HEK293 (cell line): ENCODE measurements around the gene POLR2L.

ENCODE experiments used
- BCL6B ChIP-seq: fragments of 450-650 bp; formaldehyde crosslinking; IDR thresholded peaks from 2 replicates; pipeline ENCODE4 v1.5.1; 2017; ENCODE audit warnings: missing biosample characterization, missing genetic modification characterization
- HIC1 ChIP-seq: fragments of 450-650 bp; formaldehyde crosslinking; IDR thresholded peaks from 2 replicates; pipeline ENCODE4 v1.5.1; 2016; ENCODE audit warnings: missing biosample characterization, missing genetic modification characterization
- MEIS1 ChIP-seq: sonication (generic); formaldehyde crosslinking; IDR thresholded peaks from 2 replicates; pipeline ENCODE4 v1.8.1; 2022; ENCODE audit warnings: missing genetic modification reagents, mild to moderate bottlenecking, borderline replicate concordance
- MYNN ChIP-seq: fragments of 450-650 bp; formaldehyde crosslinking; IDR thresholded peaks from 2 replicates; pipeline ENCODE4 v1.5.1; 2016; ENCODE audit warnings: missing biosample characterization, missing genetic modification characterization, borderline replicate concordance
- OSR2 ChIP-seq: fragments of 450-650 bp; formaldehyde crosslinking; IDR thresholded peaks from 2 replicates; pipeline ENCODE4 v1.5.1; 2016; ENCODE audit warnings: missing biosample characterization, missing genetic modification characterization
- PRDM4 ChIP-seq: fragments of 450-650 bp; formaldehyde crosslinking; IDR thresholded peaks from 2 replicates; pipeline ENCODE4 v1.5.1; 2017; ENCODE audit warnings: missing biosample characterization, missing genetic modification characterization
- SP2 ChIP-seq: fragments of 450-650 bp; formaldehyde crosslinking; IDR thresholded peaks from 2 replicates; pipeline ENCODE4 v1.5.1; 2016; ENCODE audit warnings: missing biosample characterization, missing genetic modification characterization
- SP7 ChIP-seq: fragments of 450-650 bp; formaldehyde crosslinking; IDR thresholded peaks from 2 replicates; pipeline ENCODE4 v1.5.1; 2016; ENCODE audit warnings: missing biosample characterization, missing genetic modification characterization
- ZBTB6 ChIP-seq: fragments of 450-650 bp; formaldehyde crosslinking; IDR thresholded peaks from 2 replicates; pipeline ENCODE4 v1.5.1; 2017; ENCODE audit warnings: missing biosample characterization, missing genetic modification characterization
- ZBTB8A ChIP-seq: fragments of 450-650 bp; formaldehyde crosslinking; IDR thresholded peaks from 2 replicates; pipeline ENCODE4 v1.5.1; 2016; ENCODE audit warnings: missing biosample characterization, missing genetic modification characterization
- ZNF184 ChIP-seq: fragments of 450-650 bp; IDR thresholded peaks from 2 replicates; pipeline ENCODE4 v1.5.1; 2018; ENCODE audit warnings: missing biosample characterization, mild to moderate bottlenecking, missing genetic modification characterization
- ZNF366 ChIP-seq: fragments of 450-650 bp; formaldehyde crosslinking; conservative IDR thresholded peaks from 2 replicates; pipeline ENCODE4 v1.5.1; 2016; ENCODE audit warnings: missing biosample characterization, missing genetic modification characterization
- ZNF394 ChIP-seq: fragments of 450-650 bp; formaldehyde crosslinking; IDR thresholded peaks from 2 replicates; pipeline ENCODE4 v1.5.1; 2016; ENCODE audit warnings: missing biosample characterization, missing genetic modification characterization, mild to moderate bottlenecking, moderate library complexity, borderline replicate concordance
- ZNF426 ChIP-seq: fragments of 450-650 bp; formaldehyde crosslinking; IDR thresholded peaks from 2 replicates; pipeline ENCODE4 v1.5.1; 2017; ENCODE audit warnings: missing biosample characterization, missing genetic modification characterization, mild to moderate bottlenecking, inconsistent platforms, moderate library complexity
- ZNF488 ChIP-seq: fragments of 450-650 bp; formaldehyde crosslinking; IDR thresholded peaks from 2 replicates; pipeline ENCODE4 v1.5.1; 2016; ENCODE audit warnings: missing biosample characterization, missing genetic modification characterization
- ZNF518A ChIP-seq: fragments of 450-650 bp; formaldehyde crosslinking; conservative IDR thresholded peaks from 2 replicates; pipeline ENCODE4 v1.5.1; 2016; ENCODE audit warnings: low read depth, missing biosample characterization, missing genetic modification characterization
- ZNF624 ChIP-seq: fragments of 450-650 bp; formaldehyde crosslinking; IDR thresholded peaks from 2 replicates; pipeline ENCODE4 v1.5.1; 2017; ENCODE audit warnings: missing biosample characterization, missing genetic modification characterization
- ZNF654 ChIP-seq: fragments of 450-650 bp; formaldehyde crosslinking; IDR thresholded peaks from 2 replicates; pipeline ENCODE4 v1.5.1; 2016; ENCODE audit warnings: low read depth, missing biosample characterization, missing genetic modification characterization
- ZNF658 ChIP-seq: fragments of 450-650 bp; formaldehyde crosslinking; IDR thresholded peaks from 2 replicates; pipeline ENCODE4; 2016; ENCODE audit warnings: missing biosample characterization, missing genetic modification characterization
- ZNF701 ChIP-seq: fragments of 450-650 bp; formaldehyde crosslinking; IDR thresholded peaks from 2 replicates; pipeline ENCODE4 v1.5.1; 2016; ENCODE audit warnings: missing biosample characterization, missing genetic modification characterization
- ZNF776 ChIP-seq: fragments of 450-650 bp; formaldehyde crosslinking; IDR thresholded peaks from 2 replicates; pipeline ENCODE4 v1.5.0; 2017; ENCODE audit warnings: missing biosample characterization, missing genetic modification characterization, borderline replicate concordance
- ZNF791 ChIP-seq: fragments of 450-650 bp; formaldehyde crosslinking; IDR thresholded peaks from 2 replicates; pipeline ENCODE4 v1.5.1; 2016; ENCODE audit warnings: missing biosample characterization, missing genetic modification characterization
- ZNF830 ChIP-seq: fragments of 450-650 bp; IDR thresholded peaks from 2 replicates; pipeline ENCODE4 v1.5.0; 2018; ENCODE audit warnings: missing biosample characterization, missing genetic modification characterization, low read depth, mild to moderate bottlenecking, moderate library complexity
- ZSCAN23 ChIP-seq: fragments of 450-650 bp; formaldehyde crosslinking; IDR thresholded peaks from 2 replicates; pipeline ENCODE4 v1.5.1; 2016; ENCODE audit warnings: missing biosample characterization, missing genetic modification characterization
- ZSCAN4 ChIP-seq: fragments of 450-650 bp; formaldehyde crosslinking; IDR thresholded peaks from 2 replicates; pipeline ENCODE4 v1.5.1; 2017; ENCODE audit warnings: missing biosample characterization, missing genetic modification characterization

Gene POLR2L

GRCh38 chr11:809287-810039 lies 32.9 kb downstream of the POLR2L start, which contains the start of gene RPLP2 (continued):
- TF ChIP-seq ZNF518A (no peak), ZNF488 (tag by site-specific recombination) (no peak), ZNF654 (tag by site-specific recombination) (no peak), SP2 (tag by site-specific recombination) (peak; percentile 89), ZSCAN23 (tag by site-specific recombination) (no peak), SP7 (tag by site-specific recombination) (peak; percentile 62), ZNF624 (tag by site-specific recombination) (no peak), ZNF366 (tag by site-specific recombination) (no peak), ZNF426 (no peak), BCL6B (tag by site-specific recombination) (no peak), ZBTB6 (tag by site-specific recombination) (no peak), OSR2 (tag by site-specific recombination) (peak; percentile 16; the same call in 1 of the 2 replicates), ZNF658 (tag by site-specific recombination) (no peak), ZNF701 (no peak), ZNF394 (tag by site-specific recombination) (peak; percentile 44; the same call in 1 of the 2 replicates), ZNF791 (tag by site-specific recombination) (no peak), ZNF184 (no peak), ZSCAN4 (tag by site-specific recombination) (no peak; the same call in 1 of the 2 replicates), ZBTB8A (tag by site-specific recombination) (peak; percentile 59), ZNF830 (tag by site-specific recombination) (no peak), MEIS1 (no peak), HIC1 (tag by site-specific recombination) (peak; percentile 77; the same call in 1 of the 2 replicates), MYNN (no peak), ZNF776 (tag by site-specific recombination) (no peak), PRDM4 (tag by site-specific recombination) (peak; percentile 63)
